NCI-H524 treated with DMSO at 0.1 percent for 48 hours (cell line): ENCODE data around the gene EPHB1.

ENCODE experiments used
- DNase-seq: peaks from one replicate; lab custom pipeline; 2025; lab: John Stamatoyannopoulos, UW

Gene EPHB1

DNA sequence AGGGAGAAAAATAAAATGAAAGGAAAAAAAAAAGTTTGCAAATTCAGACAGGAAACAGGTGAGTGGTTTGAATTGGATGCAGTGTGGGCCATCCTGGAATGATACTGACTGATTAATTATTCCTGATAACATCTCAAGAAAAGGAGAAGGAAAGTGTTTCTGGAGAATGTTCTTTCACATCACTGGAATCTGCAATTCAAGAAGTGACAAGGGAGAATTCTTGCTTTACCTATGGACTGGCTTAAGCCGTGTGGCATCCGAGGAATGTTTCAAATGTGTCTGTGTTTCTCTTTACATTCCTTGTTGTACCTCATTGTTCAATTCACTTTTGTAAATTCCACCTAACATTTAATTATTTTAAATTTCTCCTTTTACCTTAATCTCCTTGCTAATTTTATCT is 465.0 kb downstream of the EPHB1 start:
- no peak for DNase-seq

DNA sequence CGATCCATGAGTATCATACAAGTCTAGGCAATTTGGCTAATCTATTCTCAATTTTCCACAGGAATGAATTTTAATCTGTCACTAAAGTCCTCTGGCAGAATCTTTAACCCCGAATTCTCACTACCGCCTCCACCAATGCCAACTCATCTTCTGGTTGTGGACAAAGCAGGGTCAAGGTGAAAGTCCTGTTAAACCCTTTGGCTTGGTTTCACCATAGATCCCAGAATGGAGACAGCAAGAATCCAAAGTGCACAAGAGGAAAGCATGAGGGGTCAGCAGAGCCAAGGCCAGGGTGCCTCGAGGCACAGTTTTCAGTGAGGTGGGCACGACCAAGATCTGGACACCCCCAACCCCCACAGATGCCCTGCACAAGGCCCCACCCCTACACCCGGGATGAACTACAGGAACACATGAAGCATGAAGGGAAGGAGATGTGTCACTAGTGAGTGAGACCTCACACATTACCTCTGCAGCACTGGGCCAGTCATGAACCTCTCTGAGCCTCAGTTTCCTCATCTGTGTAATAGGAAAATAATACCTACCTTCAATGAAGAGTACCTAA is 466.2 kb downstream of the EPHB1 start:
- DNase-seq, result no peak

GRCh38 chr3:135261916-135262315 is 466.9 kb downstream of the EPHB1 start:
- no peak for DNase-seq

DNA sequence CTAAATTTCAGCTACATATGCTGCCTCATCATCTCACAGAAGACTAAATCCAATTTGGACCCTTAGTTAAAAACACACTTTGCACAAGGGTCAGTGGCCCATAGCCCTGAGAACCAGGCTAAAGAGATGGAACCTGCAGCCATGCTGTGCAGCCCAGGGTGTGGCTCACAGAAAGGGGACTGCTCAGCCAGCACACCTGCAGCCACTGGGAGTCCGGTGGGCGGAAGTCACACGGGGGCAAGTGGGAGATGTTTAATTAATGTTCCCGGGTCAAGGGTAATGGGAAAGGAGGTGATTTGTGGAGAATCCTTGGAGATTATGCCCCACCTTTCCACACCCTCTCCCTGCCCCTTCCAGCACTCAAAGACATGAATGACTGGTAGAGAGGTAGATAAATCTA is 467.4 kb downstream of the EPHB1 start:
- no peak for DNase-seq

- no peak for DNase-seq
These were observed 468.3 kb downstream of the EPHB1 start for GRCh38 chr3:135263331-135263730.

DNA sequence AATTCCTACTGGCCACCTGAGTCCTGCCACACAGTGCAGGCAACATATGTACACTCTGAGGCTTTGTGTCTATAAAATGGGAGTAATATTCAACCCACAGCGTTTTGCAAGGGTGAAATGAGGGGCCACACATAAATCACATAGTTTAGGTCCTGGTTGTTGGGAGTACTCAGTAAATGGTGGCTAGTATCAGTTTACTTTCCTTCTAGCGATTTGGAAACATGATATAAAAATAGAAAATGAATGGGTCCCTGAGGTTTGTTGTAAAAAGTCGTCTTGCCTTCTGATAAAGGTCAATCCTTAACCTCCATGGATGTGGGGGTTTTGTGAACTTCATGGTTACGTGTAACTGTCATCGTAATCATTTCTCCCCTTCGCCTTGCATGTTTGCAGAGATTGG is 472.4 kb downstream of the EPHB1 start:
- DNase-seq, result no peak

DNA sequence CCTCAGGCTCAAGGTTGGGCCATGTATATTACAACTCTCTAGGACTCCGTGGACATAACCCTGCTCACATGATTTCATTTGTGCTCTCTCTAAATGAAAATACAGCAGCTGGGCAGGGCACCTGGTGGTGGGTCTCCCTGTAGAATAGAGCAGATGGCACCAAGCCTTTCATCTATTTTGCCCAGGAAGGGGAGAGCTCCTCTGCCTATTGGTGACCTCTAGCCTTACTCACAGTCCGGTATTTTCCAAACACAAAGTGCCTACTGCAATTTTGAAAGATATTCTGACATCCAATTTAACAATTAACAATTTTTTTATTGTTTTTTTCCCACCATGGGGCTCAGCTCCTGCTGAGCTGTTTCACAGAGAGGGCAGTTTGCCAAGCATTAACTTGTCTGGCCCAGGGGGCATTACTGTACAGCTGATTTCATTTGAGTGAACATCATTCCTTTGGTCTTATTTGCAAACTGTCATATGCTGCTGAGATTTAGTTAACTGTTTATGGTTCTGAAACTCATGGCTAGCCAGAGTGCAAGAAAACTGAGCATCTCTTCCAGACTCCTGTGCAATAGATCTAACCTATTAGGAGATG is 474.0 kb downstream of the EPHB1 start:
- DNase-seq, result peak; percentile 36

DNA sequence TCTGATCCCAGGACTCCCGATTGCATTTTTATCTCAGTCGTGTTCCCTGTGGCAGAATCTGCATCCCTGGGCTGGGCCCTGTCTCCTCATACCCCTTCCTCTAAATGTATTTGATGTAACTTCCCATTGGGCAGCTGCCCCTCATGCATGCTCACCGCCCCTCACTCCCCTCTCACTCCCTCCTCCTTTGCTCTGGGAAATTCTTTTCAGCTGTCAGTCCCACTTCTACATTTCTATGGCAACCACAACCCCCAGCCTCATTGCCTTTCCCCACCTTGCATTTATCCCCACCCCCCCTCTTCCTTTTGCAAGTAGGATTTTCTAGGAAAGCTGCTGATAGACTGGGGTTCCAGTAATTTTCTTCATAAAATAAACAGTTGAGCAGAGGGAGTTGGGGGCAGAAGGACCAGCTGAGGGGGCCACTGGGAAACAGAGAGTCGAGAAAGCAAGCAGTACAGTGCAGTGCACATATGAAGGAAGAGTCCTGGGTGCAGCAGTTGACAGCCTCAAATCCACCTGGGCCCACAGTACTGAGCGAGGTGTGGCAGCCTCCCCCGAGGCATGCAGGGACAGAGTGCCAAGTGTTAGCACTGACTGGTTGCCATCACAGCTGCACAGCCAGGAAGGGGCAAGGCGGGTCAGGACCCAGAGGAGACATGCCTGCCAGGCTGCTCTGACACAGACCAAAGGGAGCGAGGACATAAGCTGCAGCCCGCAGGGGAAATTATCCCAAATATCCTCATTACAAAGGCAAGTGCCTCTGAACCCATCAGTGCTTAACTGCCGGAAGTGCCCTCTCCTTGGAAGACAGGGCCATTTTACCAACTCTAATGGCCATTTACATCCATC is 476.3 kb downstream of the EPHB1 start:
- DNase-seq, result no peak

DNA sequence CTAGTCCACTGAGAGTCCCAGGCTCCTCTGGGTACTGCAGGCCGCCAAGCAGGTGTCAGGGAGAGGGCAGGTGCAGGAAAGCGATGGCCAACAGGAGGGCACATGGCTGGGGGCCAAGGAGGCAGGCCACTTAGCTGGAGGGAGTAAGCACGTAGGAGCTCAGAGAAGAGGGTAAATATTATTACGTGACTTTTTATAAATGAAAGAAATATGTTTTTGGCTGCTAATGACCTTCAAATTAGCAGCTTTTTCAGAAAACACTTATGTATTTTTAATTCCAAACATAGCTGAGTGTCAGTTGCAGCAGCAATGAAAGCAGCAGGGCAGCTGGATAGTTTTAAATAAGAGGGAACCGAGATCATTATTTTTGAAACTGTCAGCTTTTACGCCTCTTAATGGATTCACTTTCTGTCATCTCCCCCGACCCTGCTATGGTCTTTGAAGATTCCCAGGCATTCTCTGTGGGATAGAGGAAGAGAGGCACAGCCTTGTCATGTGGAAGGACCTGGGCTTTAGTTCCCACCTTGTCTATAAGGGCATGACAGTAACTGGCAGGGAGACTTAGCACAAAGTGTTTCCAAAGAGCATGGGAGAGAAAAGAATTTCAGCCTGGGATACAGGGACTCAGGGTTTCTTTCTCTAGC is 477.1 kb downstream of the EPHB1 start:
- no peak for DNase-seq

GRCh38 chr3:135292162-135292561 is 497.1 kb downstream of the EPHB1 start:
- DNase-seq, result no peak

DNA sequence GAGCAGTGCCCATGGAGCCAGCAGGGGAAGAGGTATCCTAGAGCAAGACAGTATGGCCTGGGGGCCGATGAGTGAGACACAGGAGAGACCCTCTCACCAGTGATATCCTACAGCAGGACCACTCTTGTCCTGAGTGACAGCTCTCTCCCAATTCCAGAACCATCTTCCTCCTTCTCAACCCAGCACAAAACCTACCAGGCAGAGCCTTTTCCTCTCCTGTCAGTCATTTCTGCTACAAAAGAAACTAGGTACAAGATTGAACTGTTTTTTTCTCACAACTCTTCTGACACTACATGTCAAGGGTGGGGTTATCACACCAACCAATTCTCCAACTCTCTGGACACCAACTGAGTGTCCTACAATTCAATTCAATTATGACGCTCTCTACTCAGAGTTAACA is 506.6 kb downstream of the EPHB1 start:
- DNase-seq, result no peak

- DNase-seq, result no peak
These were observed 509.3 kb downstream of the EPHB1 start for GRCh38 chr3:135304378-135304777.
